K562 (cell line): ENCODE measurements around the gene FMN2. TPM values are rescaled to one million over a fixed set of nuclear protein-coding genes. Genes with fewer than 3 reads are reported as not detected.

ENCODE experiments used
- ATAC-seq: fragments of 200-7000 bp; cut with Tn5 transposase; 3 replicates; pipeline ENCODE4 v1.9.1; 2020; ENCODE audit warnings: moderate library complexity
- BruUV-seq: library from RNA; stranded (reverse); fragments of 400-500 nt; replicated peaks from 2 replicates; lab custom pipeline; 2021; lab: Mats Ljungman, UMichigan
- CTCF ChIA-PET: fragments of 300-600 bp; formaldehyde crosslinking; extraction: SDS; loops from one replicate; lab custom pipeline; 2021; ENCODE audit warnings: low intra/inter-chr PET ratio; lab: Yijun Ruan, JAX
- POLR2A ChIA-PET: fragments of 300-600, 350-650 bp; sonication (Branson Sonifier 250); formaldehyde crosslinking; extraction: SDS; loops from one replicate; lab custom pipeline; 2021; ENCODE audit warnings: antibody characterized with exemption, inconsistent platforms; lab: Yijun Ruan, JAX
- DNase-seq, 4 experiments: peaks; one replicate each; pipeline versions ENCODE4 v3.0.0 to v3.0.0-alpha.2; 2011 to 2018; ENCODE audit warnings: low spot score in 3 of 4, mixed read lengths in 3 of 4; ENCODE audit errors: extremely low read depth in 1 of 4
- FAIRE-seq: peaks from 2 replicates; lab custom pipeline; 2011; peaks lifted over from hg19 to GRCh38; lab: Jason Lieb, UNC
- H2AFZ ChIP-seq: 2 replicates; pipeline ENCODE4 v1.6.0; 2011; ENCODE audit warnings: low read depth, low read length, control low read depth, inconsistent platforms
- H3K27ac ChIP-seq: fragments of 200-600 bp; 3 replicates; pipeline ENCODE4 v1.8.0; 2011; ENCODE audit warnings: low read depth, mild to moderate bottlenecking, control low read depth, inconsistent platforms, low read length, moderate library complexity, mixed read lengths; ENCODE audit errors: extremely low read depth
- H3K27me3 ChIP-seq, 2 experiments: fragments of 300-600 bp in 1 of 2; 2 replicates in 1 of 2; 3 replicates in 1 of 2; pipeline versions ENCODE4 v1.6.0 to v1.8.0; 2011; ENCODE audit warnings: inconsistent platforms in 2 of 2, low read length in 2 of 2, mild to moderate bottlenecking in 1 of 2, mixed read lengths in 1 of 2, moderate library complexity in 1 of 2; ENCODE audit not compliant: control insufficient read depth in 2 of 2, insufficient read depth in 2 of 2
- H3K36me3 ChIP-seq: fragments of 300-600 bp; 3 replicates; pipeline ENCODE4 v1.8.0; 2011; ENCODE audit warnings: mild to moderate bottlenecking, low read length, inconsistent platforms; ENCODE audit not compliant: control insufficient read depth, insufficient read depth
- H3K4me1 ChIP-seq, 2 experiments: fragments of 200-600 bp in 1 of 2; replicated peaks in 1 of 2; 2 replicates in 1 of 2; 3 replicates in 1 of 2; pipeline versions ENCODE4 v1.5.1 to v1.8.0; 2011; ENCODE audit warnings: inconsistent platforms in 2 of 2, low read length in 2 of 2, mild to moderate bottlenecking in 1 of 2, mixed read lengths in 1 of 2, moderate library complexity in 1 of 2; ENCODE audit not compliant: control insufficient read depth in 2 of 2, insufficient read depth in 2 of 2
- H3K4me2 ChIP-seq: 2 replicates; pipeline ENCODE4 v1.6.1; 2011; ENCODE audit warnings: low read length, control low read depth, inconsistent platforms, mixed read lengths; ENCODE audit not compliant: insufficient read depth
- H3K4me3 ChIP-seq: fragments of 200-600 bp; sonication (generic), shearing (Covaris generic); 2 replicates; pipeline ENCODE4 v1.5.1; 2016; ENCODE audit warnings: control low read depth, inconsistent platforms
- H3K79me2 ChIP-seq: fragments of 200-600 bp; 3 replicates; pipeline ENCODE4 v1.8.0; 2011; ENCODE audit warnings: low read length, inconsistent platforms; ENCODE audit not compliant: control insufficient read depth, insufficient read depth
- H3K9ac ChIP-seq, 2 experiments: 2 replicates each; pipeline versions ENCODE4 v1.6.0 to v1.6.1; 2011; ENCODE audit warnings: low read depth in 2 of 2, low read length in 2 of 2, control low read depth in 1 of 2, inconsistent platforms in 1 of 2, mild to moderate bottlenecking in 1 of 2, mixed read lengths in 1 of 2; ENCODE audit not compliant: insufficient read depth in 1 of 2
- H3K9me1 ChIP-seq: one replicate; pipeline ENCODE4 v1.6.0; 2011; ENCODE audit warnings: inconsistent platforms, mild to moderate bottlenecking, low read length, moderate library complexity; ENCODE audit not compliant: control insufficient read depth, insufficient read depth
- H3K9me3 ChIP-seq: replicated peaks from 2 replicates; pipeline ENCODE4 v1.5.1; 2011; ENCODE audit warnings: low read depth, low read length, inconsistent platforms; ENCODE audit not compliant: control insufficient read depth, insufficient read depth
- H4K20me1 ChIP-seq: replicated peaks from 2 replicates; pipeline ENCODE4 v1.6.1; 2011; ENCODE audit warnings: low read length, inconsistent platforms, mixed read lengths; ENCODE audit not compliant: control insufficient read depth, insufficient read depth
- BCOR ChIP-seq: fragments of 450-650 bp; IDR thresholded peaks from 2 replicates; pipeline ENCODE4 v1.6.1; 2016
- CBFA2T3 ChIP-seq: fragments of 450-650 bp; IDR thresholded peaks from 2 replicates; pipeline ENCODE4 v1.6.1; 2017
- CEBPB ChIP-seq: fragments of 450-650 bp; IDR thresholded peaks from 2 replicates; pipeline ENCODE4 v1.6.1; 2016; ENCODE audit warnings: missing genetic modification characterization, missing compliant biosample characterization
- DDX20 ChIP-seq: fragments of 450-650 bp; IDR thresholded peaks from 2 replicates; pipeline ENCODE4 v1.6.1; 2016; ENCODE audit warnings: missing genetic modification characterization, low read depth, mild to moderate bottlenecking, missing compliant biosample characterization, moderate library complexity
- EZH2 ChIP-seq: IDR thresholded peaks from 2 replicates; pipeline ENCODE4 v1.6.1; 2012; ENCODE audit warnings: low read depth, mild to moderate bottlenecking, inconsistent platforms, low read length, borderline replicate concordance
- FOXK2 ChIP-seq, 2 experiments: fragments of 450-650 bp; IDR thresholded peaks in 1 of 2; conservative IDR thresholded peaks in 1 of 2; 2 replicates each; pipeline ENCODE4 v1.6.1; 2016; ENCODE audit warnings: low read depth in 2 of 2, mild to moderate bottlenecking in 1 of 2
- ILF3 ChIP-seq: fragments of 450-650 bp; IDR thresholded peaks from 2 replicates; pipeline ENCODE4 v1.6.1; 2018; ENCODE audit warnings: antibody characterized with exemption, mild to moderate bottlenecking, moderate library complexity, borderline replicate concordance
- KDM2B ChIP-seq: fragments of 250-450 bp; sonication (Bioruptor Pico); IDR thresholded peaks from 2 replicates; pipeline ENCODE4 v1.8.0; 2021; ENCODE audit warnings: mild to moderate bottlenecking, moderate library complexity
- NBN ChIP-seq: fragments of 450-650 bp; IDR thresholded peaks from 2 replicates; pipeline ENCODE4 v1.6.1; 2016; ENCODE audit warnings: low read depth, mild to moderate bottlenecking
- NCOA2 ChIP-seq, 2 experiments: fragments of 450-650 bp; IDR thresholded peaks; 2 replicates each; pipeline ENCODE4 v1.6.1; 2018; ENCODE audit warnings: mild to moderate bottlenecking in 2 of 2, moderate library complexity in 1 of 2; ENCODE audit not compliant: partially characterized antibody in 2 of 2
- POLR2G ChIP-seq: fragments of 200-400 bp; formaldehyde crosslinking; IDR thresholded peaks from 2 replicates; pipeline ENCODE4 v1.6.1; 2017; ENCODE audit warnings: low read depth, mild to moderate bottlenecking, antibody characterized with exemption, low read length, moderate library complexity
- PRPF4 ChIP-seq: fragments of 200-400 bp; formaldehyde crosslinking; IDR thresholded peaks from one replicate; pipeline ENCODE4 v1.6.1; 2017; ENCODE audit warnings: low read length, low read depth, mild to moderate bottlenecking; ENCODE audit not compliant: insufficient read depth, poor library complexity, severe bottlenecking
- RBM17 ChIP-seq: fragments of 200-400 bp; formaldehyde crosslinking; IDR thresholded peaks from 2 replicates; pipeline ENCODE4 v1.6.1; 2017; ENCODE audit warnings: low read depth, mild to moderate bottlenecking, low read length, borderline replicate concordance
- STAT5A ChIP-seq: IDR thresholded peaks from 2 replicates; pipeline ENCODE4 v1.6.1; 2012; ENCODE audit warnings: low read length, inconsistent platforms, borderline replicate concordance
- TCF15 ChIP-seq: fragments of 250-450 bp; sonication (Bioruptor Pico); IDR thresholded peaks from 2 replicates; pipeline ENCODE4 v1.8.0; 2022; ENCODE audit warnings: moderate library complexity, mild to moderate bottlenecking, inconsistent platforms
- ZKSCAN1 ChIP-seq: fragments of 150-350 bp; IDR thresholded peaks from 2 replicates; pipeline ENCODE4 v1.6.1; 2016; ENCODE audit warnings: low read depth, low read length
- ZNF165 ChIP-seq: fragments of 250-450 bp; sonication (Bioruptor Pico); IDR thresholded peaks from 2 replicates; pipeline ENCODE4 v1.4.0; 2020; ENCODE audit warnings: borderline replicate concordance
- ZNF253 ChIP-seq: fragments of 250-450 bp; sonication (Bioruptor Pico); conservative IDR thresholded peaks from 2 replicates; pipeline ENCODE4 v1.6.1; 2021; ENCODE audit warnings: mild to moderate bottlenecking
- ZNF41 ChIP-seq: fragments of 250-450 bp; sonication (Bioruptor Pico); conservative IDR thresholded peaks from 2 replicates; pipeline ENCODE4 v1.4.0; 2020; ENCODE audit warnings: mild to moderate bottlenecking
- ZNF444 ChIP-seq: fragments of 250-450 bp; sonication (Bioruptor Pico); IDR thresholded peaks from 2 replicates; pipeline ENCODE4 v1.4.0; 2020; ENCODE audit warnings: mild to moderate bottlenecking, moderate library complexity
- WGBS: fragments of 100-300 bp; shearing (Covaris generic); methylation state at CpG from one replicate; pipeline ENCODE4 v1.1.6; 2016; ENCODE audit warnings: low coverage, mixed read lengths; ENCODE audit not compliant: insufficient coverage; ENCODE audit errors: missing lambda C conversion rate; 5-methylcytosine and 5-hydroxymethylcytosine counted together
- in situ Hi-C: fragments of 300-500 bp; cut with MboI; formaldehyde crosslinking; loops from 4 replicates; pipeline ENCODE4 v1.15.0; 2018; ENCODE audit warnings: inconsistent platforms, mixed read lengths
- intact Hi-C: fragments of 100-400 bp; cut with micrococcal nuclease; formaldehyde crosslinking; loops from 2 replicates; pipeline ENCODE4 v1.14.2; 2022
- polyA plus RNA-seq, 8 experiments: library from polyadenylated mRNA; depleted of rRNA in 4 of 8; stranded (reverse) in 5 of 8; unstranded in 3 of 8; fragments of >200 nt; fragmentation: Nextera tagmentation in 2 of 8; fragmentation: Illumina TruSeq in 1 of 8; extraction: Ambion mirVana in 2 of 8; extraction: Trizol in 1 of 8; gene quantifications; 2 replicates each; pipeline versions ENCODE4 v1.2.1 to v1.2.3, GENCODE V29; 2011 to 2014; ENCODE audit warnings: inconsistent platforms in 1 of 8, missing spikeins in 1 of 8
- total RNA-seq, 7 experiments: library from RNA; depleted of rRNA in 6 of 7; stranded (reverse); fragments of >200 nt in 6 of 7; fragmentation: Illumina TruSeq in 2 of 7; extraction: Trizol in 2 of 7; gene quantifications; 2 replicates each; pipeline versions ENCODE4 v1.2.1 to v1.2.3, GENCODE V29; 2011 to 2021; ENCODE audit warnings: low replicate concordance in 1 of 7

FMN2 gene
- total and polyA plus RNA-seq, 9 of the 15 experiments (the other 6 are each of a cell fraction or from before 2014, with no cell fraction given), result 0.15 to 0.45 (median 0.16) TPM; not detected in 3

- H2AFZ ChIP-seq, result no peak overlapping the region
- H3K9ac ChIP-seq, result no peak overlapping the region
- no peaks in the 10 kb centered on the region for H3K79me2 ChIP-seq
- H3K4me2 ChIP-seq, result no peak overlapping the region
- no TSS peak for BruUV-seq
- no peaks in the 10 kb centered on the region for H3K36me3 ChIP-seq
- FAIRE-seq, result no peak
- H4K20me1 ChIP-seq, result no peaks in the 10 kb centered on the region
- no peak for ATAC-seq
- no peaks in the 10 kb centered on the region for H3K9me3 ChIP-seq
- in situ Hi-C loops (no loop called here), intact Hi-C loops (no loop called here)
- 0% methylated on average over 2 of the region's 2 CpGs for WGBS
- DNase-seq, result no peak
- H3K4me3 ChIP-seq, result no peak overlapping the region
- POLR2A ChIA-PET, result no interaction called here
- no peak overlapping the region for H3K27ac ChIP-seq
- H3K4me1 ChIP-seq, result no peaks in the 10 kb centered on the region
- no peaks in the 10 kb centered on the region for H3K9me1 ChIP-seq
- no peak for TF ChIP-seq ZNF444
- TF ChIP-seq ZKSCAN1, result no peak
- TF ChIP-seq ZNF165 (CRISPR knock-in tag), result no peak
- no peak for TF ChIP-seq NCOA2 (IDR thresholded peaks at IDR 0.05; ENCODE audit: partially characterized antibody in 2 of 2)
- TF ChIP-seq FOXK2 (conservative IDR thresholded peaks at IDR 0.05 in 1 of 2, IDR thresholded peaks at IDR 0.05 in 1 of 2; ENCODE audit: low read depth in 2 of 2), result no peak
- TF ChIP-seq, all 486 proteins: peak for 0
- CTCF ChIA-PET, result no interaction called here
- H3K27me3 ChIP-seq, result no peaks in the 10 kb centered on the region
These were observed 78.6 kb downstream of the FMN2 start for GRCh38 chr1:240170266-240170665.

DNA sequence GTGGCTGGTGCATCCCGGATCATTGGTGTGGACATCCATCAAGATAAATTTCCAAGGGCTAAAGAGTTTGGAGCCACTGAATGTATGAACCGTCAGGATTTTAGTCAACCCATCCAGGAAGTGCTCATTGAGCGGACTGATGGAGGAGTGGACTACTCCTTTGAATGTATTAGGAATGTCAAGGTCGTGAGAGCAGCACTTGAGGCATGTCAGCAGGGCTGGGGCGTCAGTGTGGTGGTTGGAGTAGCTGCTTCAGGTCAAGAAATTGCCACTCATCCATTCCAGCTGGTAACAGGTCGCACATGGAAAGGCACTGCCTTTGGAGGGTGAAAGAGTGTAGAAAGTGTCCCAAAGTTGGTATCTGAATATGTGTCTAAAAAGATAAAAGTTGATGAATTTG, 79.1 kb downstream of the FMN2 start:
- WGBS, result 0% methylated on average over 6 of the region's 6 CpGs
- H3K4me1 ChIP-seq, result no peaks in the 10 kb centered on the region
- H3K4me2 ChIP-seq, result no peak overlapping the region
- FAIRE-seq (no peak), ATAC-seq (no peak), DNase-seq (no peak)
- H2AFZ ChIP-seq, result no peak overlapping the region
- in situ Hi-C loops (no loop called here), intact Hi-C loops (no loop called here)
- ChIA-PET POLR2A (no interaction called here), CTCF (no interaction called here)
- H3K36me3 ChIP-seq, result no peaks in the 10 kb centered on the region
- TF ChIP-seq BCOR (no peak), CEBPB (no peak), CBFA2T3 (no peak), STAT5A (no peak), ILF3 (no peak), TCF15 (CRISPR knock-in tag) (no peak), EZH2 (no peak), ZNF253 (CRISPR knock-in tag) (no peak), RBM17 (no peak), POLR2G (no peak), KDM2B (CRISPR knock-in tag) (no peak), NBN (no peak), PRPF4 (no peak), DDX20 (no peak), ZNF41 (CRISPR knock-in tag) (no peak)
- H3K9ac ChIP-seq, result no peak overlapping the region
- no peaks in the 10 kb centered on the region for H4K20me1 ChIP-seq
- H3K9me1 ChIP-seq, result no peaks in the 10 kb centered on the region
- BruUV-seq, result no TSS peak
- no peaks in the 10 kb centered on the region for H3K9me3 ChIP-seq
- no peaks in the 10 kb centered on the region for H3K27me3 ChIP-seq
- H3K27ac ChIP-seq, result no peak overlapping the region
- H3K4me3 ChIP-seq, result no peak overlapping the region
- H3K79me2 ChIP-seq, result no peaks in the 10 kb centered on the region
